CD4-positive, alpha-beta T cell (primary cell): ENCODE results near the gene RASIP1. TPM values are rescaled to one million over a fixed set of nuclear protein-coding genes. Genes with fewer than 3 reads are reported as not detected.

ENCODE experiments used
- ATAC-seq: fragments of 200-7000 bp; cut with Tn5 transposase; one replicate; pipeline ENCODE4 v1.10.0; 2022; ENCODE audit warnings: mild to moderate bottlenecking; ENCODE audit not compliant: poor library complexity
- CTCF ChIA-PET: fragments of 350-600 bp; sonication (Branson Sonifier 250); formaldehyde crosslinking; loops from one replicate; lab custom pipeline; 2021; ENCODE audit warnings: antibody characterized with exemption, inconsistent platforms; lab: Charles Lee
- POLR2A ChIA-PET: fragments of 350-600 bp; sonication (Branson Sonifier 250); formaldehyde crosslinking; loops from one replicate; lab custom pipeline; 2021; ENCODE audit warnings: antibody characterized with exemption, inconsistent platforms; lab: Charles Lee
- DNase-seq, 14 experiments: peaks; one replicate each; pipeline ENCODE4 v3.0.0-alpha.2; 2013 to 2020; ENCODE audit warnings: mixed read lengths in 2 of 14
- H3K27ac ChIP-seq, 2 donors: one replicate each; pipeline versions ENCODE4 v1.5.1 to v1.7.0; 2013; ENCODE audit warnings: low read length in 2 of 2, low read depth in 1 of 2, mild to moderate bottlenecking in 1 of 2
- H3K27me3 ChIP-seq, 2 experiments: 1 replicate in 1 of 2; 2 replicates in 1 of 2; pipeline versions ENCODE4 v1.6.1 to v1.7.0; 2013; ENCODE audit warnings: low read length in 2 of 2, control low read depth in 1 of 2, mild to moderate bottlenecking in 1 of 2, moderate library complexity in 1 of 2; ENCODE audit not compliant: insufficient read depth in 2 of 2, control insufficient read depth in 1 of 2
- H3K36me3 ChIP-seq: one replicate; pipeline ENCODE4 v1.6.1; 2013; ENCODE audit warnings: low read length, control low read depth; ENCODE audit not compliant: insufficient read depth
- H3K4me1 ChIP-seq: one replicate; pipeline ENCODE4 v1.6.1; 2013; ENCODE audit warnings: low read length, control low read depth; ENCODE audit not compliant: insufficient read depth
- H3K4me3 ChIP-seq: one replicate; pipeline ENCODE4 v1.5.1; 2013; ENCODE audit warnings: mild to moderate bottlenecking, low read length, moderate library complexity
- H3K9me3 ChIP-seq, 2 experiments: 1 replicate in 1 of 2; 2 replicates in 1 of 2; pipeline versions ENCODE4 v1.6.1 to v1.7.0; 2013; ENCODE audit warnings: low read length in 2 of 2, mild to moderate bottlenecking in 2 of 2, control low read depth in 1 of 2, moderate library complexity in 1 of 2; ENCODE audit not compliant: control insufficient read depth in 1 of 2, insufficient read depth in 1 of 2
- H3K27ac Mint-ChIP-seq: one replicate; pipeline ENCODE4 v1.8.0; 2020; ENCODE audit warnings: mixed read lengths
- H3K27me3 Mint-ChIP-seq: one replicate; pipeline ENCODE4 v1.8.0; 2021; ENCODE audit warnings: mixed read lengths
- H3K36me3 Mint-ChIP-seq: one replicate; pipeline ENCODE4 v1.8.0; 2021; ENCODE audit warnings: low read depth, mixed read lengths
- H3K4me1 Mint-ChIP-seq: one replicate; pipeline ENCODE4 v1.8.0; 2021; ENCODE audit warnings: low read depth, mixed read lengths
- H3K4me3 Mint-ChIP-seq: one replicate; pipeline ENCODE4 v1.8.0; 2020; ENCODE audit warnings: mild to moderate bottlenecking, mixed read lengths
- H3K9me3 Mint-ChIP-seq: one replicate; pipeline ENCODE4 v1.8.0; 2020; ENCODE audit warnings: mixed read lengths
- intact Hi-C, 2 experiments: fragments of 100-400 bp; cut with DNase I in 1 of 2; cut with micrococcal nuclease in 1 of 2; formaldehyde crosslinking; loops; one replicate each; pipeline versions ENCODE4 v1.15.1 to v1.9.0; 2023 to 2025; cut with DNase I, micrococcal nuclease
- total RNA-seq, 174 experiments: library from RNA in 2 of 174; stranded (reverse) in 2 of 174; gene quantifications; one replicate each; pipeline ENCODE4 v1.2.3 and lab custom pipeline; 2021 to 2026
- TF ChIP-seq, protein P1 (sequence below): fragments of 200-600 bp; IDR thresholded peaks from one replicate; pipeline ENCODE4 v1.8.0; 2022; ENCODE audit warnings: antibody characterized with exemption, mild to moderate bottlenecking

The RASIP1 gene
- total RNA-seq, 2 experiments from 2014 or later: 0.55 to 0.56 TPM

- ATAC-seq (no peak), DNase-seq (peak in 1 of 14 experiments; percentile 38)
- H3K9me3 ChIP-seq: no peaks in the 10 kb centered on the region
- peaks cover 4% of the 10 kb centered on the region for H3K4me1 Mint-ChIP-seq
- H3K36me3 Mint-ChIP-seq: no peaks in the 10 kb centered on the region
- no peak overlapping the region for H3K4me3 Mint-ChIP-seq
- H3K27ac Mint-ChIP-seq: no peak overlapping the region
- intact Hi-C loops: no loop called here
- no peak overlapping the region for H3K27ac ChIP-seq
- H3K27me3 Mint-ChIP-seq: peaks cover 13% of the 10 kb centered on the region
- peaks cover 5 to 7% of the 10 kb centered on the region in 2 experiments for H3K27me3 ChIP-seq
- CTCF ChIA-PET: no interaction called here
- no peaks in the 10 kb centered on the region for H3K9me3 Mint-ChIP-seq
- POLR2A ChIA-PET: no interaction called here
- TF ChIP-seq, protein P1, sequence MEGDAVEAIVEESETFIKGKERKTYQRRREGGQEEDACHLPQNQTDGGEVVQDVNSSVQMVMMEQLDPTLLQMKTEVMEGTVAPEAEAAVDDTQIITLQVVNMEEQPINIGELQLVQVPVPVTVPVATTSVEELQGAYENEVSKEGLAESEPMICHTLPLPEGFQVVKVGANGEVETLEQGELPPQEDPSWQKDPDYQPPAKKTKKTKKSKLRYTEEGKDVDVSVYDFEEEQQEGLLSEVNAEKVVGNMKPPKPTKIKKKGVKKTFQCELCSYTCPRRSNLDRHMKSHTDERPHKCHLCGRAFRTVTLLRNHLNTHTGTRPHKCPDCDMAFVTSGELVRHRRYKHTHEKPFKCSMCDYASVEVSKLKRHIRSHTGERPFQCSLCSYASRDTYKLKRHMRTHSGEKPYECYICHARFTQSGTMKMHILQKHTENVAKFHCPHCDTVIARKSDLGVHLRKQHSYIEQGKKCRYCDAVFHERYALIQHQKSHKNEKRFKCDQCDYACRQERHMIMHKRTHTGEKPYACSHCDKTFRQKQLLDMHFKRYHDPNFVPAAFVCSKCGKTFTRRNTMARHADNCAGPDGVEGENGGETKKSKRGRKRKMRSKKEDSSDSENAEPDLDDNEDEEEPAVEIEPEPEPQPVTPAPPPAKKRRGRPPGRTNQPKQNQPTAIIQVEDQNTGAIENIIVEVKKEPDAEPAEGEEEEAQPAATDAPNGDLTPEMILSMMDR: no peak
- H3K36me3 ChIP-seq: no peaks in the 10 kb centered on the region
- no peak overlapping the region for H3K4me3 ChIP-seq
- H3K4me1 ChIP-seq: peaks cover 5% of the 10 kb centered on the region
Observed at GRCh38 chr19:48760504-48761205, 20.2 kb upstream of the RASIP1 start.

GRCh38 chr19:48757741-48758144 lies 17.3 kb upstream of the RASIP1 start:
- intact Hi-C loops: no loop called here
- Mint-ChIP-seq H3K36me3 (no peaks in the 10 kb centered on the region), H3K9me3 (no peaks in the 10 kb centered on the region), H3K4me3 (no peak overlapping the region), H3K27me3 (peaks cover 33% of the 10 kb centered on the region), H3K4me1 (peaks cover 11% of the 10 kb centered on the region), H3K27ac (no peak overlapping the region)
- Histone ChIP-seq H3K27ac (no peak overlapping the region), H3K9me3 (peaks cover 0 to 4% of the 10 kb centered on the region in 2 experiments), H3K36me3 (no peaks in the 10 kb centered on the region), H3K4me3 (no peak overlapping the region), H3K27me3 (peaks cover 23 to 24% of the 10 kb centered on the region in 2 experiments), H3K4me1 (peaks cover 18% of the 10 kb centered on the region)
- DNase-seq (no peak), ATAC-seq (no peak)
- ChIA-PET CTCF (no interaction called here), POLR2A (no interaction called here)
- TF ChIP-seq, protein P1: no peak

DNA sequence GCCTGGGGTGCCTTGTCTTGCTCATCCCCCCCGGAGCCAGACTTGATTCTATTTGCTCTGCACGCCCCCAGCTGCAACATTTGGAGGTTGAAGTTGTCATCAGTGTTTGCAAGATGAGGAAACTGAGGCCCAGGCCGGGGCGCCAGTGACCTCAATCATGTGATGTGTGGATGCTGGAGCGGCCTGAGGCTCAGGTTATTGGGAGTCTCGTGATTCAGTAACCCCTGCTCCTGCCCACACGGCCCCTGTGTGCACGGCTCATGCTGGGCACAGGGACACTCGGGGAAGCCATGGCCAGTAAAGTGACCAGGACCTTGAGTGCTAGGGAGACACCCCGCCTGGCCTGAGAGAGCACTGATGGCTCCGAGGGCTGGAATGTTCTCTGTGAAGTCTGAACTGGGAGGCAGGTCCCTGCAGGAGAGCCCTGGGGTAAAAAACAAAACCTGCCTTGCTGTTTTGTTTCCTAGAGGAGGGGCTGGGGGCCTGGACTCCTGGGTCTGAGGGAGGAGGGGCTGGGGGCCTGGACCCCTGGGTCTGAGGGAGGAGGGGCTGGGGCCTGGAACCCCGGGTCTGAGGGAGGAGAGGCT lies 16.8 kb upstream of the RASIP1 start:
- ChIA-PET CTCF (no interaction called here), POLR2A (no interaction called here)
- Histone ChIP-seq H3K27ac (no peak overlapping the region), H3K36me3 (no peaks in the 10 kb centered on the region), H3K9me3 (peaks cover 0 to 5% of the 10 kb centered on the region in 2 experiments), H3K4me1 (peaks cover 23% of the 10 kb centered on the region), H3K27me3 (peaks cover 24 to 26% of the 10 kb centered on the region in 2 experiments), H3K4me3 (no peak overlapping the region)
- H3K4me3 Mint-ChIP-seq: no peak overlapping the region
- intact Hi-C loops: no loop called here
- H3K9me3 Mint-ChIP-seq: no peaks in the 10 kb centered on the region
- ATAC-seq: no peak
- H3K36me3 Mint-ChIP-seq: no peaks in the 10 kb centered on the region
- peaks cover 13% of the 10 kb centered on the region for H3K4me1 Mint-ChIP-seq
- TF ChIP-seq, protein P1: no peak
- no peak overlapping the region for H3K27ac Mint-ChIP-seq
- no peak for DNase-seq
- H3K27me3 Mint-ChIP-seq: peaks cover 35% of the 10 kb centered on the region
